RWPE1 (cell line): ENCODE data around the gene GAL.

Source experiments
- CTCF ChIA-PET: fragments of 350-600 bp; sonication (Branson Sonifier 250); formaldehyde crosslinking; extraction: SDS; loops from one replicate; lab custom pipeline; 2021; lab: Yijun Ruan, JAX
- POLR2A ChIA-PET: fragments of 400-600 bp; formaldehyde crosslinking; extraction: SDS; loops from one replicate; lab custom pipeline; 2020; ENCODE audit warnings: antibody characterized with exemption; ENCODE audit not compliant: low non-redundant PET; lab: Yijun Ruan, JAX
- DNase-seq: peaks from one replicate; pipeline ENCODE4 v3.0.0; 2012; ENCODE audit warnings: low spot score
- H3K27ac ChIP-seq: fragments of 450-650 bp; 2 replicates; pipeline ENCODE4 v1.5.1; 2017
- CTCF ChIP-seq: fragments of 450-650 bp; conservative IDR thresholded peaks from 2 replicates; pipeline ENCODE4 v1.5.1; 2017; ENCODE audit warnings: low read depth, mild to moderate bottlenecking

The GAL gene

GRCh38 chr11:68680541-68681231, 3.7 kb upstream of the GAL start:
- ChIA-PET CTCF (interaction anchor here (0.6 to 0.7 kb wide), 2 partner anchors 106 to 398 kb away, joined by 3 read pairs; no protein-coding TSS in a partner anchor), POLR2A (no interaction called here)
- no peak for TF ChIP-seq CTCF
- H3K27ac ChIP-seq = no peak overlapping the region
- no peak for DNase-seq

GRCh38 chr11:68682531-68682961, 1.8 kb upstream of the GAL start:
- H3K27ac ChIP-seq = no peak overlapping the region
- no peak for DNase-seq
- no peak for TF ChIP-seq CTCF
- ChIA-PET POLR2A (no interaction called here), CTCF (no interaction called here)

GRCh38 chr11:68683121-68683520, 1.2 kb upstream of the GAL start:
- TF ChIP-seq CTCF = no peak
- ChIA-PET POLR2A (no interaction called here), CTCF (interaction anchor here (0.6 kb wide), 1 partner anchor 324 kb away, joined by 3 read pairs; no protein-coding TSS in a partner anchor)
- DNase-seq = no peak
- H3K27ac ChIP-seq = no peak overlapping the region

GRCh38 chr11:68683536-68684384, 584 bp upstream of the GAL start:
- ChIA-PET CTCF (interaction anchor here (0.6 kb wide), 4 partner anchors 69 to 1513 kb away, joined by 3 to 5 read pairs (median 4); no protein-coding TSS in a partner anchor), POLR2A (no interaction called here)

GRCh38 chr11:68685656-68686380, 1.5 kb downstream of the GAL start:
- CTCF ChIA-PET = no interaction called here
- no peak for DNase-seq
- no peak for TF ChIP-seq CTCF
- POLR2A ChIA-PET = no interaction called here
- no peak overlapping the region for H3K27ac ChIP-seq

More at GRCh38 chr11:68683536-68684384, 584 bp upstream of the GAL start:
- no peak for TF ChIP-seq CTCF
- DNase-seq = no peak
- no peak overlapping the region for H3K27ac ChIP-seq

GRCh38 chr11:68686486-68686885, 2.1 kb downstream of the GAL start:
- TF ChIP-seq CTCF = no peak
- no peak overlapping the region for H3K27ac ChIP-seq
- DNase-seq = no peak
- ChIA-PET CTCF (interaction anchor here (0.7 kb wide), 1 partner anchor 56 kb away, joined by 3 read pairs; no protein-coding TSS in a partner anchor), POLR2A (no interaction called here)
